T-cell (primary cell): ENCODE measurements around the gene PATZ1. TPM values are rescaled to one million over a fixed set of nuclear protein-coding genes. Genes with fewer than 3 reads are reported as not detected.

Experiments
- ATAC-seq, 4 experiments: fragments of 200-7000 bp in 3 of 4; fragments of 150-1000 bp in 1 of 4; cut with Tn5 transposase; replicated peaks in 1 of 4; 1 replicate in 3 of 4; 2 replicates in 1 of 4; pipeline ENCODE4 v1.10.0; 2021; ENCODE audit warnings: moderate library complexity in 3 of 4, mild to moderate bottlenecking in 2 of 4, moderate number of reproducible peaks in 1 of 4
- CTCF ChIA-PET, 2 donors: fragments of 300-600 bp; sonication (Branson Sonifier 250); formaldehyde crosslinking; loops; one replicate each; lab custom pipeline; 2022; ENCODE audit warnings: antibody characterized with exemption in 2 of 2; lab: Charles Lee
- POLR2A ChIA-PET, 2 donors: fragments of 300-600 bp; sonication (Branson Sonifier 250); formaldehyde crosslinking; loops; one replicate each; lab custom pipeline; 2022; ENCODE audit warnings: antibody characterized with exemption in 2 of 2; lab: Charles Lee
- DNase-seq, 35 experiments: peaks; one replicate each; pipeline versions ENCODE4 v3.0.0 to v3.0.0-alpha.2; 2013 to 2023
- H3K27ac ChIP-seq: one replicate; pipeline ENCODE4 v1.5.1; 2013; ENCODE audit warnings: low read length
- H3K27me3 ChIP-seq, 2 experiments: replicated peaks in 1 of 2; 1 replicate in 1 of 2; 2 replicates in 1 of 2; pipeline versions ENCODE4 v1.6.1 to v1.7.0; 2013; ENCODE audit warnings: low read length in 1 of 2, mixed read lengths in 1 of 2; ENCODE audit not compliant: control insufficient read depth in 2 of 2, insufficient read depth in 2 of 2; ENCODE audit errors: extremely low read depth in 1 of 2
- H3K36me3 ChIP-seq, 2 donors: 1 replicate in 1 of 2; 2 replicates in 1 of 2; pipeline versions ENCODE4 v1.6.1 to v1.7.0; 2013; ENCODE audit warnings: low read length in 1 of 2; ENCODE audit not compliant: control insufficient read depth in 2 of 2, insufficient read depth in 1 of 2; ENCODE audit errors: extremely low read depth in 1 of 2
- H3K4me1 ChIP-seq, 2 experiments: 1 replicate in 1 of 2; 2 replicates in 1 of 2; pipeline versions ENCODE4 v1.6.1 to v1.7.0; 2013; ENCODE audit warnings: low read length in 2 of 2, mixed read lengths in 1 of 2; ENCODE audit not compliant: insufficient read depth in 2 of 2, control insufficient read depth in 1 of 2; ENCODE audit errors: extremely low read depth in 1 of 2
- H3K4me3 ChIP-seq, 2 donors: 1 replicate in 1 of 2; 2 replicates in 1 of 2; pipeline versions ENCODE4 v1.5.1 to v1.7.0; 2013; ENCODE audit warnings: mild to moderate bottlenecking in 2 of 2, low read length in 1 of 2, moderate library complexity in 1 of 2; ENCODE audit not compliant: control insufficient read depth in 1 of 2; ENCODE audit errors: extremely low read depth in 1 of 2
- H3K9me3 ChIP-seq: 2 replicates; pipeline ENCODE4 v1.7.0; 2013
- H3K27ac Mint-ChIP-seq, 2 donors: one replicate each; pipeline ENCODE4 v1.8.0; 2020 to 2021; ENCODE audit warnings: mild to moderate bottlenecking in 2 of 2, mixed read lengths in 2 of 2
- H3K27me3 Mint-ChIP-seq, 2 donors: one replicate each; pipeline ENCODE4 v1.8.0; 2021 to 2022; ENCODE audit warnings: mixed read lengths in 2 of 2
- H3K36me3 Mint-ChIP-seq: one replicate; pipeline ENCODE4 v1.8.0; 2021; ENCODE audit warnings: mixed read lengths
- H3K4me1 Mint-ChIP-seq, 3 donors: one replicate each; pipeline ENCODE4 v1.8.0; 2020 to 2022; ENCODE audit warnings: mixed read lengths in 3 of 3, mild to moderate bottlenecking in 1 of 3
- H3K4me3 Mint-ChIP-seq, 3 donors: one replicate each; pipeline ENCODE4 v1.8.0; 2020 to 2022; ENCODE audit warnings: mild to moderate bottlenecking in 3 of 3, mixed read lengths in 3 of 3, moderate library complexity in 3 of 3
- H3K9me3 Mint-ChIP-seq, 3 donors: one replicate each; pipeline ENCODE4 v1.8.0; 2020 to 2022; ENCODE audit warnings: mixed read lengths in 3 of 3
- WGBS: methylation state at CpG from one replicate; pipeline ENCODE4 v1.1.5; 2013; ENCODE audit warnings: missing lambda C conversion rate; ENCODE audit not compliant: insufficient coverage; 5-methylcytosine and 5-hydroxymethylcytosine counted together
- total RNA-seq, 35 experiments: library from RNA in 6 of 35; stranded (reverse) in 6 of 35; fragments of 120-200 nt in 1 of 35; gene quantifications; one replicate each; pipeline versions ENCODE4 v1.2.1 to v1.2.4 and lab custom pipeline; 2013 to 2026

Gene PATZ1
- total RNA-seq, 5 donors from 2014 or later (not counting 1 experiment from before 2014, with no cell fraction given): 53.1 to 56.7 (median 54.6) TPM

- Mint-ChIP-seq H3K4me3 (peak overlapping the region; percentile 54 to 67 (median 61)), H3K4me1 (peaks cover 87 to 94% (median 94%) of the 10 kb centered on the region in 3 donors), H3K9me3 (no peaks in the 10 kb centered on the region), H3K27me3 (no peaks in the 10 kb centered on the region), H3K27ac (peak overlapping the region; percentile 99 to 100), H3K36me3 (peaks cover 63% of the 10 kb centered on the region)
- Histone ChIP-seq H3K4me3 (no peak overlapping the region), H3K9me3 (no peaks in the 10 kb centered on the region), H3K36me3 (peaks cover 0 to 72% of the 10 kb centered on the region in 2 donors), H3K4me1 (peaks cover 59 to 91% of the 10 kb centered on the region in 2 experiments), H3K27ac (peak overlapping the region; percentile 83), H3K27me3 (no peaks in the 10 kb centered on the region)
- POLR2A ChIA-PET: interaction anchor here (0.6 to 3.7 kb wide), 5 partner anchors 8 to 17 kb away, joined by 3 to 65 read pairs (median 5); partner anchors contain the start of gene PIK3IP1 (in 2 of the 2)
- CTCF ChIA-PET: interaction anchor here in 1 of 2 donors (0.6 to 1.1 kb wide), 5 partner anchors 11 to 381 kb away, joined by 3 to 5 read pairs (median 5); partner anchors contain the start of gene PIK3IP1
- ATAC-seq: no peak
- peak in 1 of 35 experiments; percentile 36 for DNase-seq
Measured at GRCh38 chr22:31279327-31279669, 66.8 kb downstream of the PATZ1 start.

GRCh38 chr22:31278626-31279326 lies 67.4 kb downstream of the PATZ1 start:
- Mint-ChIP-seq H3K36me3 (peaks cover 62% of the 10 kb centered on the region), H3K27ac (peak overlapping the region; percentile 99 to 100), H3K9me3 (no peaks in the 10 kb centered on the region), H3K4me1 (peaks cover 81 to 94% (median 93%) of the 10 kb centered on the region in 3 donors), H3K4me3 (peak overlapping the region; percentile 54 to 67 (median 61)), H3K27me3 (no peaks in the 10 kb centered on the region)
- H3K4me3 ChIP-seq: no peak overlapping the region
- H3K4me1 ChIP-seq: peaks cover 59 to 86% of the 10 kb centered on the region in 2 experiments
- H3K9me3 ChIP-seq: no peaks in the 10 kb centered on the region
- ChIA-PET CTCF (interaction anchor here in 1 of 2 donors (0.8 to 1.1 kb wide), 4 partner anchors 12 to 39 kb away, joined by 3 to 5 read pairs (median 4); partner anchors contain the start of gene PIK3IP1), POLR2A (interaction anchor here (0.6 to 3.7 kb wide), 8 partner anchors 8 to 392 kb away, joined by 3 to 65 read pairs (median 6); partner anchors contain the start of genes PIK3IP1 (in 2 of the 2) and PATZ1 (in 1 of the 2))
- H3K27ac ChIP-seq: peak overlapping the region; percentile 83
- H3K27me3 ChIP-seq: no peaks in the 10 kb centered on the region
- H3K36me3 ChIP-seq: peaks cover 0 to 71% of the 10 kb centered on the region in 2 donors
- peak; percentile 44 to 82 (median 80) for ATAC-seq
- WGBS: 44% methylated on average over 4 of the region's 6 CpGs
- peak in 31 of 35 experiments; percentile 25 to 81 (median 54) for DNase-seq

- Mint-ChIP-seq H3K36me3 (peaks cover 57% of the 10 kb centered on the region), H3K9me3 (no peaks in the 10 kb centered on the region), H3K4me3 (peak overlapping the region; percentile 13 to 61 (median 36)), H3K4me1 (peaks cover 80 to 92% (median 91%) of the 10 kb centered on the region in 3 donors), H3K27me3 (no peaks in the 10 kb centered on the region), H3K27ac (peak overlapping the region; percentile 99 to 100)
- no peaks in the 10 kb centered on the region for H3K27me3 ChIP-seq
- peaks cover 57 to 83% of the 10 kb centered on the region in 2 experiments for H3K4me1 ChIP-seq
- ATAC-seq: peak in 1 of 4 experiments; percentile 19
- ChIA-PET POLR2A (interaction anchor here (1.0 to 3.7 kb wide), 4 partner anchors 8 to 23 kb away, joined by 3 to 65 read pairs (median 14); partner anchors contain the start of gene PIK3IP1 (in 1 of the 2)), CTCF (interaction anchor here in 1 of 2 donors (0.6 to 1.1 kb wide), 2 partner anchors 14 to 957 kb away, joined by 3 to 4 read pairs; partner anchors contain the start of gene PIK3IP1)
- WGBS: 60% methylated on average over 2 of the region's 9 CpGs
- H3K36me3 ChIP-seq: peaks cover 0 to 70% of the 10 kb centered on the region in 2 donors
- H3K9me3 ChIP-seq: no peaks in the 10 kb centered on the region
- peak in 3 of 35 experiments; percentile 20 to 47 (median 23) for DNase-seq
- peak overlapping the region; percentile 83 for H3K27ac ChIP-seq
- no peak overlapping the region for H3K4me3 ChIP-seq
Measured at GRCh38 chr22:31278151-31278621, 68.0 kb downstream of the PATZ1 start.

DNA sequence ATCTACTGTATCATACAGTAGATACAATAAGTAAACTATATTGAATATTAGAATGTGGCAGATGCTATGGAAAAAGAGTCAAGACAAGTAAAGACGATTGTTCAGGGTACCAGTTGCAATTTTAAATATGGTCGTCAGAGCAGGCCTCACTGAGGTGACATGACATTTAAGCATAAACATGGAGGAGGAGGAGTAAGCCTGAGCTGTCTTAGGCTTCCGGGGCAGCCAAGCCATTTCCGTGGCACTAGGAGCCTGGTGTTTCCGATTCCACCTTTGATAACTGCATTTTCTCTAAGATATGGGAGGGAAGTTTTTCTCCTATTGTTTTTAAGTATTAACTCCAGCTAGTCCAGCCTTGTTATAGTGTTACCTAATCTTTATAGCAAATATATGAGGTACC lies 68.4 kb downstream of the PATZ1 start:
- Histone ChIP-seq H3K27me3 (no peaks in the 10 kb centered on the region), H3K27ac (peak overlapping the region; percentile 83), H3K4me1 (peaks cover 52 to 83% of the 10 kb centered on the region in 2 experiments), H3K4me3 (no peak overlapping the region), H3K9me3 (no peaks in the 10 kb centered on the region), H3K36me3 (peaks cover under 1 to 70% of the 10 kb centered on the region in 2 donors)
- no peaks in the 10 kb centered on the region for H3K9me3 Mint-ChIP-seq
- ATAC-seq: no peak
- POLR2A ChIA-PET: interaction anchor here (0.7 to 3.7 kb wide), 7 partner anchors 9 to 687 kb away, joined by 3 to 65 read pairs (median 4); partner anchors contain the start of gene PIK3IP1 (in 1 of the 2)
- H3K4me3 Mint-ChIP-seq: peak overlapping the region; percentile 13 to 61 (median 36)
- CTCF ChIA-PET: interaction anchor here in 1 of 2 donors (0.6 to 1.1 kb wide), 3 partner anchors 9 to 956 kb away, joined by 3 to 4 read pairs (median 3); no protein-coding TSS in a partner anchor
- H3K4me1 Mint-ChIP-seq: peaks cover 80 to 92% (median 91%) of the 10 kb centered on the region in 3 donors
- peaks cover 57% of the 10 kb centered on the region for H3K36me3 Mint-ChIP-seq
- DNase-seq: no peak
- H3K27ac Mint-ChIP-seq: peak overlapping the region; percentile 99 to 100
- WGBS: 67% methylated on average over 2 of the region's 5 CpGs
- no peaks in the 10 kb centered on the region for H3K27me3 Mint-ChIP-seq

DNA sequence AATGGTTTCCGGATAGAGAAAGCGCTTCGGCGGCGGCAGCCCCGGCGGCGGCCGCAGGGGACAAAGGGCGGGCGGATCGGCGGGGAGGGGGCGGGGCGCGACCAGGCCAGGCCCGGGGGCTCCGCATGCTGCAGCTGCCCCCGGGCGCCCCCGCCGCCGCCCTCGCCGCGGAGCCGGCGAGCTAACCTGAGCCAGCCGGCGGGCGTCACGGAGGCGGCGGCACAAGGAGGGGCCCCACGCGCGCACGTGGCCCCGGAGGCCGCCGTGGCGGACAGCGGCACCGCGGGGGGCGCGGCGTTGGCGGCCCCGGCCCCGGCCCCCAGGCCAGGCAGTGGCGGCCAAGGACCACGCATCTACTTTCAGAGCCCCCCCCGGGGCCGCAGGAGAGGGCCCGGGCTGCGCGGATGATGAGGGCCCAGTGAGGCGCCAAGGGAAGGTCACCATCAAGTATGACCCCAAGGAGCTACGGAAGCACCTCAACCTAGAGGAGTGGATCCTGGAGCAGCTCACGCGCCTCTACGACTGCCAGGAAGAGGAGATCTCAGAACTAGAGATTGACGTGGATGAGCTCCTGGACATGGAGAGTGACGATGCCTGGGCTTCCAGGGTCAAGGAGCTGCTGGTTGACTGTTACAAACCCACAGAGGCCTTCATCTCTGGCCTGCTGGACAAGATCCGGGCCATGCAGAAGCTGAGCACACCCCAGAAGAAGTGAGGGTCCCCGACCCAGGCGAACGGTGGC lies 69.5 kb downstream of the PATZ1 start:
- ChIA-PET POLR2A (interaction anchor here (0.6 to 3.7 kb wide), 7 partner anchors 9 to 686 kb away, joined by 3 to 65 read pairs (median 8); partner anchors contain the start of gene PIK3IP1 (in 1 of the 2)), CTCF (interaction anchor here (0.6 to 1.1 kb wide), 4 partner anchors 8 to 78 kb away, joined by 3 to 6 read pairs (median 4); no protein-coding TSS in a partner anchor)
- Histone ChIP-seq H3K27me3 (no peaks in the 10 kb centered on the region), H3K36me3 (peaks cover 6 to 67% of the 10 kb centered on the region in 2 donors), H3K27ac (peak overlapping the region; percentile 83), H3K4me3 (no peak overlapping the region), H3K4me1 (peaks cover 41 to 79% of the 10 kb centered on the region in 2 experiments), H3K9me3 (no peaks in the 10 kb centered on the region)
- H3K4me3 Mint-ChIP-seq: peak overlapping the region in 1 of 3 donors; percentile 43
- whole genome bisulfite sequencing: 94% methylated on average over 33 of the region's 69 CpGs
- peak in 1 of 4 experiments; percentile 4 for ATAC-seq
- peak overlapping the region; percentile 88 to 94 for H3K27ac Mint-ChIP-seq
- peaks cover 79 to 90% (median 89%) of the 10 kb centered on the region in 3 donors for H3K4me1 Mint-ChIP-seq
- DNase-seq: no peak
- peaks cover 51% of the 10 kb centered on the region for H3K36me3 Mint-ChIP-seq
- no peaks in the 10 kb centered on the region for H3K27me3 Mint-ChIP-seq
- H3K9me3 Mint-ChIP-seq: no peaks in the 10 kb centered on the region
